ENCODE measurements around the gene CDYL.

DNA sequence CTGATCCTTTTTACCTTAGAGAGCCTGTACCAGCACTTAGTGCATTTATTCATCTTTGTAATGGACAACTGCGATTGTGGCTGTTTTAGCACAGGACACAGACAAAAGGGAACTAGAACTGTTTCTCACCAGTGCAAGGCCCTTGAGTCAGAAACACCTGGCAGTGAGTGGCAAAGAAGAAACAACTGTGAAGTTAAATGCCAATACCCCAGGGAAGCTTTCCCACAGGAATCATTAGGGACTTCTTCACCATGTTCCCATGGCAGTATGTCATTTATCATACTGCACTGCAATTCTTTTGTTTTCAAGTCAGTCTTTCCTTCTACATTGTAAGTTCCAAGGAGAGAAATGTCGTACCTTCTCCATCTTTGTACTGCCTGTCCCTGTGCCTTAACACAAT lies 28.6 kb upstream of the CDYL start:
- TF ChIP-seq, protein P1, sequence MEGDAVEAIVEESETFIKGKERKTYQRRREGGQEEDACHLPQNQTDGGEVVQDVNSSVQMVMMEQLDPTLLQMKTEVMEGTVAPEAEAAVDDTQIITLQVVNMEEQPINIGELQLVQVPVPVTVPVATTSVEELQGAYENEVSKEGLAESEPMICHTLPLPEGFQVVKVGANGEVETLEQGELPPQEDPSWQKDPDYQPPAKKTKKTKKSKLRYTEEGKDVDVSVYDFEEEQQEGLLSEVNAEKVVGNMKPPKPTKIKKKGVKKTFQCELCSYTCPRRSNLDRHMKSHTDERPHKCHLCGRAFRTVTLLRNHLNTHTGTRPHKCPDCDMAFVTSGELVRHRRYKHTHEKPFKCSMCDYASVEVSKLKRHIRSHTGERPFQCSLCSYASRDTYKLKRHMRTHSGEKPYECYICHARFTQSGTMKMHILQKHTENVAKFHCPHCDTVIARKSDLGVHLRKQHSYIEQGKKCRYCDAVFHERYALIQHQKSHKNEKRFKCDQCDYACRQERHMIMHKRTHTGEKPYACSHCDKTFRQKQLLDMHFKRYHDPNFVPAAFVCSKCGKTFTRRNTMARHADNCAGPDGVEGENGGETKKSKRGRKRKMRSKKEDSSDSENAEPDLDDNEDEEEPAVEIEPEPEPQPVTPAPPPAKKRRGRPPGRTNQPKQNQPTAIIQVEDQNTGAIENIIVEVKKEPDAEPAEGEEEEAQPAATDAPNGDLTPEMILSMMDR (IDR thresholded peaks at IDR 0.05 in 8 of 11, conservative IDR thresholded peaks at IDR 0.05 in 3 of 11): no peak
- no peak for TF ChIP-seq POLR2A (IDR thresholded peaks at IDR 0.05)
